Mesothelial cell of epicardium (in vitro differentiated cells): ENCODE measurements around the gene RASSF5. TPM values are rescaled to one million over a fixed set of nuclear protein-coding genes. Genes with fewer than 3 reads are reported as not detected.
A peak's percentile ranks its signal among the peaks of the same experiment; 100 is the strongest.

Source experiments
- DNase-seq, 2 experiments: peaks; one replicate each; pipeline ENCODE4 v3.0.0; 2021; ENCODE audit warnings: low spot score in 2 of 2; ENCODE audit not compliant: unreplicated experiment in 2 of 2
- H3K27ac Mint-ChIP-seq: 2 replicates; pipeline ENCODE4 v1.8.0; 2021; ENCODE audit warnings: mixed read lengths
- H3K27me3 Mint-ChIP-seq: 2 replicates; pipeline ENCODE4 v1.8.0; 2021; ENCODE audit warnings: low read depth, mixed read lengths
- H3K36me3 Mint-ChIP-seq: 2 replicates; pipeline ENCODE4 v1.8.0; 2021; ENCODE audit warnings: mixed read lengths
- H3K4me1 Mint-ChIP-seq: 2 replicates; pipeline ENCODE4 v1.8.0; 2021; ENCODE audit warnings: mixed read lengths
- H3K4me3 Mint-ChIP-seq: 2 replicates; pipeline ENCODE4 v1.8.0; 2021; ENCODE audit warnings: mild to moderate bottlenecking, moderate library complexity, mixed read lengths
- H3K9me3 Mint-ChIP-seq: 2 replicates; pipeline ENCODE4 v1.8.0; 2021; ENCODE audit warnings: mixed read lengths
- CTCF ChIP-seq: fragments of 200-600 bp; sonication (generic); IDR thresholded peaks from one replicate; pipeline ENCODE4 v1.5.0; 2021; ENCODE audit warnings: antibody characterized with exemption; ENCODE audit not compliant: unreplicated experiment
- total RNA-seq: library from RNA; stranded (reverse); gene quantifications from 3 replicates; pipeline ENCODE4 v1.2.1, GENCODE V29; 2021

RASSF5 gene
- total RNA-seq, 1 donor from 2014 or later = 6.8 TPM

DNA sequence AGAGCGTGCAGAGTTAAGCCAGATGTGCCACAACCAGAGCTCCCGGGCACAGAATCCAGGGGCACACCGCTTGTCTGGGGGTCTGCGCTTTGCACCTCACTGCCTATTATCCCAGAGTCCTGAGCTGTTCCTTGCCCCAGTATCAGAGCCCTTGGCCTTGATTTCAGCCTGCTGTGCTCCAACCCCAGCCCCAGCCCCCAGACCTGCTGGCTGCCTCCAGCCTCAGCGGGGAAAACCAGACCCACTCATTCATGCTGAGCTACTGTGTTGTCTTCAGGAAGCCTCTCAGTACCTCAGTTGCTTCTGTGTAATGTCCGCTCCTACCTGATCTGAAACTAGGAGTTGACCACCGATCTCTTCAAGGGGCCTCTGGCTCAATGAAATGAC lies 35.9 kb upstream of the RASSF5 start:
- peaks cover 19% of the 10 kb centered on the region for H3K27me3 Mint-ChIP-seq
- peaks cover 43% of the 10 kb centered on the region for H3K4me1 Mint-ChIP-seq
- TF ChIP-seq CTCF = no peak
- H3K27ac Mint-ChIP-seq = peak overlapping the region; percentile 8
- DNase-seq = no peak
- peaks cover 17% of the 10 kb centered on the region for H3K36me3 Mint-ChIP-seq
- peak overlapping the region; percentile 64 for H3K4me3 Mint-ChIP-seq
- H3K9me3 Mint-ChIP-seq = no peaks in the 10 kb centered on the region

DNA sequence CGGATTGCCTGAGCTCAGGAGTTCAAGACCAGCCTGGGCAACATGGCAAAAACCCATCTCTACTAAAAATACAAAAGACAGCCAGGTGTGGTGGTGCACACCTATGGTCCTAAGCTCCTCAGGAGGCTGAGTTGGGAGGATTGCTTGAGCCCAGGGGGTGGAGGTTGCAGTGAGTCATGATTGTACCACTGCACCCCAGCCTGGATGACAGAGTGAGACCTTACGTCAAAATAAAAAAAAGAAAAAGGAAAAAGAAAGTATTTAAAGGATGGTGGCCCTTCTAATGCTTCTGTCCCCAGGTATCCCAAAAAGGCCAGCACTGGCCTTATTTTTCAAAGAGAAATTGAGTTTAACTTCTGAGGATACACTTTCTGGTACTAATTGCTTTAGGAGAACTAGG lies 35.3 kb upstream of the RASSF5 start:
- H3K4me3 Mint-ChIP-seq = no peak overlapping the region
- TF ChIP-seq CTCF = no peak
- H3K4me1 Mint-ChIP-seq = peaks cover 41% of the 10 kb centered on the region
- H3K27me3 Mint-ChIP-seq = peaks cover 14% of the 10 kb centered on the region
- H3K36me3 Mint-ChIP-seq = peaks cover 17% of the 10 kb centered on the region
- peak overlapping the region; percentile 8 for H3K27ac Mint-ChIP-seq
- no peak for DNase-seq
- H3K9me3 Mint-ChIP-seq = no peaks in the 10 kb centered on the region

DNA sequence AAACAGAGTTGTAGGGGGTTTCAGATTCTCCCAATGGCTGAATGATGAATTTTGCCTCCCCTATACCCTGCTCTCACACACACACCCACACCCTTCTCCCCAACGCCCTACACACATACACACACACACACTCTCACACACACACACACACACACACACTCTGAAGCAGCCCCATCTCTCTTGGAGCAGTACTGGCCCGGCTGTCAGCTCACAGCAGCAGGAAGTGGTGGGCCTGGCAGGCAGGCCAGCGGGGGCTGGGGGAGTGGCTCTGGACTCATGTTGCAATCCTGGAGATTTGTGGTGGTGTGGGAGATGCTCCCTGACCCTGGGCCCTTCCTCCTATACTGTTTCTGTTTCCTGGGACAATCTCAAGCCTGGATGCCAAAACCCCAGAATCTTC lies 34.9 kb upstream of the RASSF5 start:
- no peak overlapping the region for H3K27ac Mint-ChIP-seq
- H3K36me3 Mint-ChIP-seq = peaks cover 17% of the 10 kb centered on the region
- no peak for DNase-seq
- peaks cover 36% of the 10 kb centered on the region for H3K4me1 Mint-ChIP-seq
- TF ChIP-seq CTCF = no peak
- H3K9me3 Mint-ChIP-seq = no peaks in the 10 kb centered on the region
- no peak overlapping the region for H3K4me3 Mint-ChIP-seq
- H3K27me3 Mint-ChIP-seq = peaks cover 11% of the 10 kb centered on the region

DNA sequence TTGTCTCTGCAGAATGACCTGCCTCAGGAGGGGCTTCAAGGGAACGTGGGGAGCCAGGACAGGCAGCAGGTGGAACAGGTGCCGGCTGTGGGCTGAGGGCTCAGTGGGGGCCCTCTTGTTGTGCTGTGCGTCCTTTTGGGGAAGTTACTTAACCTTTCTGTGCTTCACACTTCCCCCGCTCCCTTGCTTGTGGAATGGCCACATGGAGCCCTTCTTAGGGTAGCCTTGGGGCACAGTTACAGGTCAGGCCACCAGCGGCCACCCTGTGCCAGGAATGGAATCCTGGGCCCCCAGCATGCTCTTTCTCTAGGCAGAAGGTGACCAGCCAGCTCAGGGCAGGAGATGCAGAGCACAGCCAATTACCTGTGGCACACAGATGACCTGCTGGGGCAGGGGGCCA lies 34.4 kb upstream of the RASSF5 start:
- H3K4me1 Mint-ChIP-seq = peaks cover 32% of the 10 kb centered on the region

DNA sequence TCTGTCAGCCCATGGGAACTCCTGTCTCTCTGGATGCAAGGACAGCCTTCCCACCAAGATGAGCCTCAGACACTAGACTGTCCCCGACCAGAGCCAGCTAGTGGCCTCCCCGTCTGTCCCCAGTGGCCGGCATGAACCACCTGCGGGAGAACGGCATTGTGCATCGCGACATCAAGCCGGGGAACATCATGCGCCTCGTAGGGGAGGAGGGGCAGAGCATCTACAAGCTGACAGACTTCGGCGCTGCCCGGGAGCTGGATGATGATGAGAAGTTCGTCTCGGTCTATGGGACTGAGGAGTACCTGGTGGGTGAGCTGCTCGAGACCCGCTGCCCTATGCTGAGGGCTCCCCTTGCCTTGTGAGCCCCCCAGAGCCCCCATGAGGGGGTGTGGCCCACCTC lies 31.3 kb upstream of the RASSF5 start:
- H3K36me3 Mint-ChIP-seq = peaks cover 21% of the 10 kb centered on the region
- H3K4me3 Mint-ChIP-seq = no peak overlapping the region
- TF ChIP-seq CTCF = no peak
- H3K4me1 Mint-ChIP-seq = peaks cover 26% of the 10 kb centered on the region
- no peak for DNase-seq
- no peaks in the 10 kb centered on the region for H3K9me3 Mint-ChIP-seq
- no peaks in the 10 kb centered on the region for H3K27me3 Mint-ChIP-seq
- H3K27ac Mint-ChIP-seq = no peak overlapping the region

More for the DNA sequence above, 34.4 kb upstream of the RASSF5 start:
- DNase-seq = no peak
- Mint-ChIP-seq H3K4me3 (no peak overlapping the region), H3K9me3 (no peaks in the 10 kb centered on the region), H3K27me3 (peaks cover 7% of the 10 kb centered on the region), H3K36me3 (peaks cover 17% of the 10 kb centered on the region), H3K27ac (no peak overlapping the region)
- no peak for TF ChIP-seq CTCF

- no peaks in the 10 kb centered on the region for H3K9me3 Mint-ChIP-seq
These were observed 30.7 kb upstream of the RASSF5 start for GRCh38 chr1:206476591-206476990.

More at GRCh38 chr1:206476591-206476990, 30.7 kb upstream of the RASSF5 start:
- Mint-ChIP-seq H3K4me3 (no peak overlapping the region), H3K27ac (no peak overlapping the region), H3K4me1 (peaks cover 21% of the 10 kb centered on the region), H3K27me3 (no peaks in the 10 kb centered on the region), H3K36me3 (peaks cover 21% of the 10 kb centered on the region)
- DNase-seq = no peak
- TF ChIP-seq CTCF = no peak
